Epithelial cell of proximal tubule (primary cell): ENCODE measurements around the gene MOCOS. TPM values are rescaled to one million over a fixed set of nuclear protein-coding genes. Genes with fewer than 3 reads are reported as not detected.

Experiments
- DNase-seq: peaks from one replicate; pipeline ENCODE4 v3.0.0-alpha.2; 2011; ENCODE audit warnings: low read depth
- H3K4me3 ChIP-seq: 2 replicates; pipeline ENCODE4 v1.5.1; 2011; ENCODE audit warnings: low read depth, mild to moderate bottlenecking, low read length
- CTCF ChIP-seq: conservative IDR thresholded peaks from 2 replicates; pipeline ENCODE4 v1.5.1; 2012; ENCODE audit warnings: low read depth, mild to moderate bottlenecking, low read length
- total RNA-seq: library from RNA; depleted of rRNA; stranded (reverse); fragments of >200 nt; gene quantifications from 2 replicates; pipeline ENCODE4 v1.2.3, GENCODE V29; 2015

Gene MOCOS
- total RNA-seq, 1 donor from 2014 or later: 5.7 TPM

GRCh38 chr18:36265015-36265414 is 77.7 kb downstream of the MOCOS start:
- no peak for DNase-seq
- TF ChIP-seq CTCF: no peak
- H3K4me3 ChIP-seq: no peak overlapping the region

GRCh38 chr18:36269157-36269556 is 81.9 kb downstream of the MOCOS start:
- TF ChIP-seq CTCF: no peak
- DNase-seq: no peak
- no peak overlapping the region for H3K4me3 ChIP-seq

GRCh38 chr18:36271153-36271552 is 83.9 kb downstream of the MOCOS start:
- no peak for TF ChIP-seq CTCF
- H3K4me3 ChIP-seq: no peak overlapping the region

GRCh38 chr18:36273347-36273746 is 86.0 kb downstream of the MOCOS start:
- TF ChIP-seq CTCF: no peak
- DNase-seq: no peak
- no peak overlapping the region for H3K4me3 ChIP-seq

More at GRCh38 chr18:36271153-36271552, 83.9 kb downstream of the MOCOS start:
- DNase-seq: no peak

GRCh38 chr18:36274083-36274715 is 86.9 kb downstream of the MOCOS start:
- no peak for DNase-seq
- no peak for TF ChIP-seq CTCF
- H3K4me3 ChIP-seq: no peak overlapping the region

GRCh38 chr18:36275561-36275960 is 88.3 kb downstream of the MOCOS start:
- no peak overlapping the region for H3K4me3 ChIP-seq
- DNase-seq: no peak
- TF ChIP-seq CTCF: no peak

- H3K4me3 ChIP-seq: no peak overlapping the region
- DNase-seq: no peak
- no peak for TF ChIP-seq CTCF
These were observed 91.7 kb downstream of the MOCOS start for GRCh38 chr18:36279001-36279400.
